Body of pancreas (tissue), 4 donors: ENCODE measurements around the gene DCLK2. TPM values are rescaled to one million over a fixed set of nuclear protein-coding genes. Genes with fewer than 3 reads are reported as not detected.
A peak's percentile ranks its signal among the peaks of the same experiment; 100 is the strongest.

Experiments
- ATAC-seq: fragments of 150-250 bp; one replicate; pipeline ENCODE4 v1.9.1; 2016
- DNase-seq, 4 donors: peaks; one replicate each; pipeline ENCODE4 v3.0.0-alpha.2; 2019
- H3K27ac ChIP-seq, 4 donors: fragments of 200-600 bp; sonication (generic); 1 replicate in 3 of 4; 2 replicates in 1 of 4; pipeline versions ENCODE4 v1.5.1 to v1.6.1; 2016 to 2019; ENCODE audit warnings: mild to moderate bottlenecking in 1 of 4, mixed read lengths in 1 of 4, moderate library complexity in 1 of 4
- H3K27me3 ChIP-seq, 2 donors: fragments of 200-600 bp; sonication (generic); one replicate each; pipeline ENCODE4 v1.6.0; 2016; ENCODE audit warnings: mild to moderate bottlenecking in 1 of 2
- H3K36me3 ChIP-seq, 2 donors: fragments of 200-600 bp; sonication (generic); replicated peaks in 1 of 2; 2 replicates each; pipeline ENCODE4 v1.5.1; 2016; ENCODE audit warnings: low read depth in 2 of 2; ENCODE audit not compliant: insufficient read depth in 1 of 2
- H3K4me1 ChIP-seq: fragments of 200-600 bp; sonication (generic); one replicate; pipeline ENCODE4 v1.6.0; 2016
- H3K4me3 ChIP-seq, 2 donors: fragments of 200-600 bp; sonication (generic); 1 replicate in 1 of 2; 2 replicates in 1 of 2; pipeline ENCODE4 v1.5.1; 2016 to 2019
- H3K9me3 ChIP-seq, 3 donors: fragments of 200-600 bp; sonication (generic); 1 replicate in 2 of 3; 2 replicates in 1 of 3; pipeline ENCODE4 v1.5.1; 2016
- POLR2A ChIP-seq, 3 donors: fragments of 450-650 bp; IDR thresholded peaks; one replicate each; pipeline ENCODE4 v1.6.1; 2016; ENCODE audit warnings: antibody characterized with exemption in 3 of 3, mild to moderate bottlenecking in 2 of 3
- WGBS, 2 donors: methylation state at CpG; one replicate each; pipeline ENCODE4 v1.1.5; 2017; 5-methylcytosine and 5-hydroxymethylcytosine counted together
- intact Hi-C: fragments of 100-400 bp; cut with DNase I; formaldehyde crosslinking; loops from one replicate; pipeline ENCODE4 v1.15.1; 2023
- total RNA-seq, 2 donors: library from RNA; depleted of rRNA; stranded (reverse); fragments of >200 nt; gene quantifications; one replicate each; pipeline ENCODE4 v1.1.0, GENCODE V29; 2016
- TF ChIP-seq, protein P1 (sequence below), 7 experiments: fragments of 450-650 bp in 4 of 7; fragments of 200-600 bp in 3 of 7; sonication (generic) in 3 of 7; IDR thresholded peaks; one replicate each; pipeline ENCODE4 v1.5.1; 2016 to 2019; ENCODE audit warnings: antibody characterized with exemption in 7 of 7

DCLK2 gene
- total RNA-seq, 2 donors from 2014 or later = 3.6 to 4.6 TPM

DNA sequence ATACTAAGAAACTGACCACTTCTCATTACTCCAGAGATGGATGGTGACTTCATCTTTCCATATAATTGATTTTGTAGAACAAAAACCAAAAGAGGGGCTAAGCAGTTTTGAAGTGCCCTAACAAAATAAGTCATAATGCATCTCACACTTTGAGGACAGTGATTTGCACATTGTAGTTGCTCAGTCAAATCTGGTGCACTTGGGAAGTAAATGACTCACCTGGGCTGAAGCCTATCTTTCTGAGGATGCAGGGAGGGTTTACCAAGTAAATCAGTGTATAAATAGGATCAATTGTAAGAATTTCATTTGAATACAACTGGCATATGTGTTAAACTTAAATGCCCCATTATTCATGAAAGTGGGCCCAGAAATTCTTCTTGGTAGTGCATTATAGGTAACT is 134.2 kb downstream of the DCLK2 start:
- ATAC-seq = no peak
- intact Hi-C loops = no loop called here

DNA sequence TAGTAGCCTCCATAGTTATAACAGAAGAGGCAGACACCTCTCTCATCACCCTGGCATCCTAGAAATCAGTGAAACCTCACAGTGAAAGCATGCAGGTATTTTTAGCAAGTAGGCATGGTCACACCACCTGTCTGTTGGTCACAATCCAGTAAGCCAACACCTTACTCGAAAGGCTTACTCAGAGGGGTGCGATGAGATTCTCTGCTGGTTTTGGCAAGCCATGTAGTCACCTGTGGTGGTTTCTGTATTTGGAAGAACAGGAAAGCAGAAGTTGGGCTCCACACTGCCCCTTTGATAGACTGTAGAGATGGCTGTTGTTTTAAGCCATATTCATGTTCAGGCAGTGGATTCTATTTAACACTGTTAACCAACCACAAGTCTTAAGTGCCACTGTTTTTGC is 134.7 kb downstream of the DCLK2 start:
- H3K9me3 ChIP-seq = no peaks in the 10 kb centered on the region
- no peaks in the 10 kb centered on the region for H3K27me3 ChIP-seq
- DNase-seq (peak in 2 of 4 donors; percentile 11 to 26), ATAC-seq (no peak)
- peaks cover 29% of the 10 kb centered on the region for H3K4me1 ChIP-seq
- intact Hi-C loops = no loop called here
- WGBS, 2 donors = 28 to 71% methylated on average over 2 of the region's 2 CpGs
- H3K27ac ChIP-seq = no peak overlapping the region
- no peak overlapping the region for H3K4me3 ChIP-seq
- TF ChIP-seq, protein P1, sequence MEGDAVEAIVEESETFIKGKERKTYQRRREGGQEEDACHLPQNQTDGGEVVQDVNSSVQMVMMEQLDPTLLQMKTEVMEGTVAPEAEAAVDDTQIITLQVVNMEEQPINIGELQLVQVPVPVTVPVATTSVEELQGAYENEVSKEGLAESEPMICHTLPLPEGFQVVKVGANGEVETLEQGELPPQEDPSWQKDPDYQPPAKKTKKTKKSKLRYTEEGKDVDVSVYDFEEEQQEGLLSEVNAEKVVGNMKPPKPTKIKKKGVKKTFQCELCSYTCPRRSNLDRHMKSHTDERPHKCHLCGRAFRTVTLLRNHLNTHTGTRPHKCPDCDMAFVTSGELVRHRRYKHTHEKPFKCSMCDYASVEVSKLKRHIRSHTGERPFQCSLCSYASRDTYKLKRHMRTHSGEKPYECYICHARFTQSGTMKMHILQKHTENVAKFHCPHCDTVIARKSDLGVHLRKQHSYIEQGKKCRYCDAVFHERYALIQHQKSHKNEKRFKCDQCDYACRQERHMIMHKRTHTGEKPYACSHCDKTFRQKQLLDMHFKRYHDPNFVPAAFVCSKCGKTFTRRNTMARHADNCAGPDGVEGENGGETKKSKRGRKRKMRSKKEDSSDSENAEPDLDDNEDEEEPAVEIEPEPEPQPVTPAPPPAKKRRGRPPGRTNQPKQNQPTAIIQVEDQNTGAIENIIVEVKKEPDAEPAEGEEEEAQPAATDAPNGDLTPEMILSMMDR (IDR thresholded peaks at IDR 0.05) = no peak
- TF ChIP-seq POLR2A (IDR thresholded peaks at IDR 0.05) = no peak
- H3K36me3 ChIP-seq = no peaks in the 10 kb centered on the region

More for the DNA sequence above, 134.2 kb downstream of the DCLK2 start:
- TF ChIP-seq, protein P1 (IDR thresholded peaks at IDR 0.05) = no peak
- no peak for TF ChIP-seq POLR2A (IDR thresholded peaks at IDR 0.05)
- Histone ChIP-seq H3K27ac (no peak overlapping the region), H3K9me3 (no peaks in the 10 kb centered on the region), H3K4me1 (peaks cover 25% of the 10 kb centered on the region), H3K27me3 (no peaks in the 10 kb centered on the region), H3K36me3 (no peaks in the 10 kb centered on the region), H3K4me3 (no peak overlapping the region)
- no peak for DNase-seq

DNA sequence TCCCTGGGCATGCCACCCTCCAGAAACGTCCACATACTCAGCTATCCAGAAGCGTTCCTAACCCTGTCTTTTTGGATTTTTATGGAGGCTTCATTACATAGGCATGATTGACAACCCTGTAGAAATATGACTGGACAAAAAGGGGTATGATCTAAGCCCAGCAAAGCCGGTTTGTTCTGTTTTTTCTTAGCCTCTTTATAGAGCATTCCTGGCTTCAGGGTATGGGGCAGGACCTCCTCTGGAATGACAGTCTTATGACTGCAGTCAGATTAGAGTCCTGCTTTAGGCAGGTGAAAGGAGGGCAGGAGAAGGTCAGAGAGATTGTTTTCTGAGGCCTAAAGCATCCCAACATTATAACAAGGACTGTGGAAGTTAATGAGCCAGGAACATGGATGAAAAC is 137.4 kb downstream of the DCLK2 start:
- H3K27me3 ChIP-seq = no peaks in the 10 kb centered on the region
- no peak for TF ChIP-seq POLR2A (IDR thresholded peaks at IDR 0.05)
- TF ChIP-seq, protein P1 (IDR thresholded peaks at IDR 0.05) = no peak
- no peaks in the 10 kb centered on the region for H3K36me3 ChIP-seq
- intact Hi-C loops = no loop called here
- no peak overlapping the region for H3K27ac ChIP-seq
- H3K9me3 ChIP-seq = no peaks in the 10 kb centered on the region
- 76 to 85% methylated on average over 3 of the region's 3 CpGs for WGBS, 2 donors
- DNase-seq = no peak
- H3K4me1 ChIP-seq = peaks cover 27% of the 10 kb centered on the region
- ATAC-seq = no peak
- H3K4me3 ChIP-seq = no peak overlapping the region

DNA sequence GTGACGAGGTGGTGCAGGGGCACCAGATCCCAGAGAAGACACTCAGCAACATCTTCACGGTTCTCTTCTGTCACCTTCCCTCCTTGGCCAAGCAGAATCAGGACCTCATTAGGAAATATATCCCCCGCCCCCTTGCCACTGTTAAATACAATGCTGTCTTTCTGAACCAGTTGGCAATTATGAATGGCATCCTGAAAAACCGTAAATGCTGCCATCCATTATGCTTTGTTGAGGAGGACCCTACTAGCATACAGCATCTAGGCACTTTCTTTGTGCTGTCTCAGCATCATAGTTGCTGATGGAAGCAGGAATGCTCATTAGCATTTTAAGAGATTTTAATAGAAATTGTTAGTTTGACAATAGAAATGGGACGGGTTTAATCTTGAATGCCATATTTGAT is 138.5 kb downstream of the DCLK2 start:
- intact Hi-C loops = no loop called here

DNA sequence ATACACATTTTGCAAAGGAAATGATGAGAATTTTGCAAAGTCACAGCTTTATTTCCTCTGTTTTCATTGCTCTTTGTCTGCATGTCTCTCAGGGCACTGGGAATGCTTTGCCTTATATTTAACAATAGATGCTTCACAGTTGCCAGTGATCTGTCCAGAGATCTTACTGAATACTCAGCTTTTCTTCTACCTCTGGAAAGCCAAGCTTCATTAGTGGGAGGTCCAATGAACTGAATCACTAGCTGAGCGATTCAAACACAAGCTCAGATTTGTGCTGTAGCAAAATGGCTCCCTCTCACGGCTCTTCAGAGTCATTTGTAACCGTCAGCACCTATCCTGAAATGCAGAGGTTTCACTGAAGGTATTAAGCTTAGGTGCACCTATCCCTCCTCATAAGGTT is 138.9 kb downstream of the DCLK2 start:
- Histone ChIP-seq H3K27ac (no peak overlapping the region), H3K27me3 (no peaks in the 10 kb centered on the region), H3K9me3 (no peaks in the 10 kb centered on the region), H3K36me3 (no peaks in the 10 kb centered on the region), H3K4me3 (no peak overlapping the region), H3K4me1 (peaks cover 16% of the 10 kb centered on the region)
- TF ChIP-seq POLR2A (IDR thresholded peaks at IDR 0.05) = no peak
- TF ChIP-seq, protein P1 (IDR thresholded peaks at IDR 0.05) = peak in 3 of 7 experiments; percentile 18 to 41 (median 32)
- ATAC-seq (no peak), DNase-seq (peak in 2 of 4 donors; percentile 8 to 16)
- intact Hi-C loops = no loop called here
- WGBS, 2 donors = 37 to 41% methylated on average over 3 of the region's 3 CpGs

More for the DNA sequence above, 138.5 kb downstream of the DCLK2 start:
- Histone ChIP-seq H3K4me3 (no peak overlapping the region), H3K27me3 (no peaks in the 10 kb centered on the region), H3K9me3 (no peaks in the 10 kb centered on the region), H3K36me3 (no peaks in the 10 kb centered on the region), H3K4me1 (peaks cover 16% of the 10 kb centered on the region), H3K27ac (no peak overlapping the region)
- TF ChIP-seq POLR2A (IDR thresholded peaks at IDR 0.05) = no peak
- DNase-seq = no peak
- 81 to 93% methylated on average over 5 of the region's 5 CpGs for WGBS, 2 donors
- no peak for ATAC-seq
